ENCODE measurements around the gene KRR1.
"Not testable (repeated sequence)": the region's sequence is repeated elsewhere in the genome, so short reads cannot be mapped to it uniquely, and the experiment has no call there.

Gene KRR1

DNA sequence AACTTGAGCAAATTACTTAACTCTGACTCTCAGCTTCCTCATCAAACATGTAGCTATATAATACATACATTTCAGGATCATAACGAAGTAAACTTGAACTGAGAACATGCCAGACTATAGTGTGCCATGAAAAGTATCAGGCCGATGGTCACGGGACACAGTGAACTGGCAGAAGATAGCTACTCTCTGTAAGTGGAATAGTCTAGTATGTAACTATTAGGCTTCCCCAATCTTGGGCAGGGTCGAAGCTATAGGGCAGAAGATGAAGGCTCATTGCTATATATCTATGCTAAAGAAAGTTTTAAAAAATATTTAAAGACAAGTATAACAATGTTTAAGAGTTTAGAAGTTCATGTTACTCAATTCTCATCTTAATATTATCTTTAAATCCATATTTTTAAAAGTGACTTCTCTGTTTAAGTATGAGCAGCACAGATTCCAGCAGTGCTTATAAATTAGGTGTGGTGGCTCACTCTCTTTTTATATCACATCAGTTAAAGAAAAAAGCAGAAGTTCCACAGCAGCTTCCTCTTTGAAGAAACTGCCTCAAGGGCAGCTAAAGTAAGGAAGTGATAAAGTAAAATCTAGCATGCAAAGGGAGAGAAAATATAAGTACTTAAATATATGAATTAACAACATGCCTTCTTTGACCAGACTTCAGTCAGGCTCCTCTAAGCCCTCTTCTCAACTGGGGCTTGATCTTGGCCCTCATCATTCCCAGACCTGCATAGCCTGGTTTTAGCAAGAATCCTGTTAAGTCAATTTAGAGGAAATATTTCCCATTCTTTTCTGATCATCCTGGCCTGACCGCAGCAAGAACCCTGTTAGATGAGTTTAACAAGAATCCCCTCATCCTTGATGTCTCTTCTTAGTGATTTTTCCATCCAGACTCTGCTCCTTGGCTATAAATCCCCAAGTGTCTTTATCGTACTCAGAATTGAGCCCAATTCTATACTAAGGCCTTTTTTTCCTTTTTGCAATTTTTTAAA is 39.2 kb downstream of the KRR1 start:
- H3K27ac Mint-ChIP-seq: peak overlapping the region; percentile 85
- H3K36me3 Mint-ChIP-seq: no peaks in the 10 kb centered on the region
- H3K27me3 Mint-ChIP-seq: no peaks in the 10 kb centered on the region
- ATAC-seq: peak; percentile 87
- H3K4me1 Mint-ChIP-seq: peaks cover 25% of the 10 kb centered on the region
- H3K4me3 Mint-ChIP-seq: no peak overlapping the region
- H3K9me3 Mint-ChIP-seq: no peaks in the 10 kb centered on the region

DNA sequence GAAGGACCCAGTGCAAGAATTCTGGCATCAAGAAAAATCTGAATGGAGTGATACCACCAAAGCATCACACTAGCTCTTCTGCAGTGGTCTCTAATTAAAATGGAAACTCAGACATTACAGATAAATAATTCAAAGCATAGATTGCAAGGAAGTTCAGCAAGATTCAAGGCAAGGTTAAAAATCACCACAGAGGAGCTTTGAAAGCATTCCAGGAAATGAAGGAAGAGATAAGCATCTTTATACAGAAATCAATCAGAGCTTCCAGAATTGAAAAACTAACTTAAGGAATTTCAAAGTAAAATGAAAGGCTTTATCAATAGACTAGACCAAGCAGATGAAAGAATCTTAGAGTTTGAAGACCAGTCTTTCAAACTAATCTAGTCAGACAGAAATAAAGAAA is 51.2 kb downstream of the KRR1 start:
- Mint-ChIP-seq H3K27me3 (no peaks in the 10 kb centered on the region), H3K27ac (no peak overlapping the region), H3K4me3 (no peak overlapping the region), H3K9me3 (peaks cover 13% of the 10 kb centered on the region), H3K36me3 (peaks cover 10% of the 10 kb centered on the region), H3K4me1 (no peaks in the 10 kb centered on the region)
- no peak for ATAC-seq

DNA sequence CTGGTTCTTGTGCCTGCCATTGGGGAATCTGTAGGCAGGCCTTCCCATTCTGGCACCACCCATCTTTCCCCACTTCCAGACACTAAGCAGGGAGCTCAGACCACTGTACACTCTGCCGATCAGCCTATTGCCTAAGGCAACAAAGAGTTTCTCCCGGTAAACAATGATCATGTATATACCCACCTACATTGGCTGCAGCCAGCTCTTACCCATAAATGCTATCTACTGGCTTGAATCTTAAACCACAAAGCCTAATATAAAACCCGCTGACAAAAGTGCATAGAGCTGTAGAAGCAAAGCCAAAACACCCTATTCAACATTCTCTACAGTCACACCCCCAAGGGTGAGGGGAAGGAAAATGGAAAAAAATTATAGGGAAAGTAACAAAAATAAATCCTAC is 51.7 kb downstream of the KRR1 start:
- Mint-ChIP-seq H3K36me3 (peaks cover 10% of the 10 kb centered on the region), H3K27ac (no peak overlapping the region), H3K9me3 (peaks cover 13% of the 10 kb centered on the region), H3K4me1 (no peaks in the 10 kb centered on the region), H3K27me3 (no peaks in the 10 kb centered on the region), H3K4me3 (no peak overlapping the region)
- no peak for ATAC-seq

DNA sequence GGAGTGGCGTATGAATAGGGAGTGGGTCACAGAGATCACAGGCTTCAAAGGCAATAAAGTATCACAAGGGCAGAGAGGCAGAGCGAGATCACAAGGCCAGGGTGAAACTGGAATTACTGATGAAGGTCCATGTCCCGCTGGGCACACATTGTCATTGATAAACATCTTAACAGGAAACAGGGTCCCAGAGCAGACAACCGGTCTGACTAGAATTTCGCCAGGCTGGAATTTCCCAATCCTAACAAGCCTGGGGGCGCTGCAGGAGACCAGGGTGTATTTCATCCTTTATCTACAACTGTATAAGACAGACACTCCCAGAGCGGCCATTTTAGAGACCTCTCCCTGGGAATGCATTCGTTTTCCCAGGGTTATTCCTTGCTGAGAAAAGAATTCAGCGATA is 53.5 kb downstream of the KRR1 start:
- not testable (repeated sequence) for ATAC-seq, H3K4me1 Mint-ChIP-seq, H3K27ac Mint-ChIP-seq, H3K4me3 Mint-ChIP-seq, H3K27me3 Mint-ChIP-seq
- Mint-ChIP-seq H3K9me3 (peaks cover 13% of the 10 kb centered on the region), H3K36me3 (peaks cover 10% of the 10 kb centered on the region)

DNA sequence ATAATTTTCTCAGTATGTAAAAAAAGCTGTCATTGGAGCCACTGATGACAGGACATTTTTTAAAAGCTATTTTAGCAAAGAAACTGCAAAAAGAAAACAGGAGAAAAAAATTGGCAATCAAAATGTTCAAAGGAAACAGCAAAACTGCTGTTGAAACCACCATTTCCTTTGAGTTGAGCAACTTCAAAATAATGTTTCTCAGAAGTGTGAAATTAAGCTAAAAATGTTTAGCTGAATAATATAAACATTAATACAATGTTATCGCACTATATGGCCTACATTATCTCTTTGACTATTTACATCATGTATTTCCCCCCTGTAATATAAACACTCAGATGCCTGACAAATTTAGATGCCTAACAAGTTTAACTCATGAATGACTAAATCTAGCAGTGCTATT is 54.2 kb downstream of the KRR1 start:
- Mint-ChIP-seq H3K4me1 (no peaks in the 10 kb centered on the region), H3K9me3 (peaks cover 13% of the 10 kb centered on the region), H3K27me3 (no peaks in the 10 kb centered on the region), H3K4me3 (no peak overlapping the region), H3K27ac (no peak overlapping the region), H3K36me3 (peaks cover 10% of the 10 kb centered on the region)
- ATAC-seq: no peak

DNA sequence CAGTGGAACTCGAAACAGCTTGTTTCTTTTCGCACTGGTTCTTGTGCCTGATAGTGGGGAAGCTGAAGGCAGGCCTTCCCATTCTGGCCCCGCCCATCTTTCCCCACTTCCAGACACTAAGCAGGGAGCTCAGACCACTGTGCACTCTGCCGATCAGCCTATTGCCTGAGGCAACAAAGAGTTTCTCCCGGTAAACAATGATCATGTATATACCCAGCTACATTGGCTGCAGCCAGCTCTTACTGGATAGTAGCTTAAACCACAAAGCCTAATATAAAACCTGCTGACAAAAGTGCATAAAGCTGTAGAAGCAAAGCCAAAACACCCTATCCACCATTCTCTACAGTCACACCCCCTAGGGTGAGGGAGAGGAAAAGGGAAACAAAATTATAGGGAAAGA is 55.6 kb downstream of the KRR1 start:
- Mint-ChIP-seq H3K4me3 (no peak overlapping the region), H3K27me3 (no peaks in the 10 kb centered on the region), H3K27ac (no peak overlapping the region), H3K4me1 (no peaks in the 10 kb centered on the region), H3K36me3 (peaks cover 10% of the 10 kb centered on the region), H3K9me3 (peaks cover 13% of the 10 kb centered on the region)
- no peak for ATAC-seq

DNA sequence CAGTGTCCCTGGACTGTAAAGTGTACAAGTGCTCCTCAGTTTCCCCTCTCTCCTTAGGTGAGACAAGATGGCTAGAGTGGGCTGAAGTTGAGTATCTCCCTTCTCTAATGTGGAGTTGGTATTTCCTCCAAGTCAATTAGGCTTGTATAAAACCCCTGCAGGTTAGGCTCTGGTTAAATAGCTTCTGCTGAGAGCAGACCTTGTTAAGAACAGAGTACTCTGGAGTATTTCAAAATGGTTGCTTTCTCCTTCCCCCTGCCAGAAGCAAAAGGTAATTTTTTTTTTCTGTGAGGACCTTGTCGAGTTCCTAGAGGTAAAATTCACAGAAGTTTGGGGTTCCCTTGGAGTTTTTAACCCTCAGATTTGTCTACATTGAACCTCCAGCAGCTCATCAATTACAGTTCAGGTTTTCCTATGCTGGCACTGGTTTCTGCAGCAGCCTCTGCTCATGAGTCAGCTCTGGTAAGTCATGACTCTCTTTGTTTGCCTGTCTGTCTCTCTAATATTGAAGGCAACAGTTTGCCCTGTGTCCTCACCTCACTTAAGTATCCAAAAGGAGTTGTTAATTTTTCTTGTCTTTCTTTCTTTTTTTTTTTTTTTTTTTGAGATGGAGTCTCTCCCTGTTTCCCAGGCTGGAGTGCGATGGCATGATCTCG is 58.6 kb downstream of the KRR1 start:
- Mint-ChIP-seq H3K4me1 (no peaks in the 10 kb centered on the region), H3K27ac (no peak overlapping the region), H3K36me3 (peaks cover 9% of the 10 kb centered on the region), H3K4me3 (no peak overlapping the region), H3K9me3 (peaks cover 9% of the 10 kb centered on the region), H3K27me3 (no peaks in the 10 kb centered on the region)
- ATAC-seq: no peak

DNA sequence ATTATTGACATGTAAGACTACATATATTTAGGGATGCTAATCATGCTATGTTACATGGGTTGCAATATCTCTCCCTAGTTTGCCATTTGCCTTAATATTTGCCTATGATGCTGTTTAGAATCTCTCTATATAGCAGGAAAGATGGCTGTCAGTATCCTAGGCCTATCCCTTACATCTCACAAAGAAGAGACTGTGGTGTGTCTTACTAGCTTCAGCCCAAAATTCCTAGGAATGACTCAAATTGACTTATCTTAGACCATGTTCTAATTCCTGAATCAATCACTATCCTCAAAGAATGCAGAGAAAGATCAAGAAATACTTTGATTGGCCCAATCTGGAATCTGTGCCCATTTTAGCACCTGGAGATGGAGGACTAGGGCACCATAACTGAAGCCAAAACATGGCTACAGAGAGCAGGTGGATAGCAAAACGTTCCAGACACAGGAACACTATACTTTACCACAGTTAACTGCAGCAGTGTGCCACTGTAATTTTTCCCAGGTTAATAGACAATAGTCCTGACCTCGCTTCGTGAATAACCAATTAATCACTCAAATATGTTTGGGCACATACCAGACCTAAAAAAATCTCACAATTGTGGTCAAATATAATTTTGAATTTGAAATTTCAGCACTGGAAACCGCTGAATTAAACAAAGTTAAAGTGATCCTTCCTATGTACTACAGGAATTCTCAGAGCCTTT is 63.6 kb downstream of the KRR1 start:
- H3K4me3 Mint-ChIP-seq: no peak overlapping the region
- no peak overlapping the region for H3K27ac Mint-ChIP-seq
- ATAC-seq: no peak
- H3K4me1 Mint-ChIP-seq: no peaks in the 10 kb centered on the region
- H3K36me3 Mint-ChIP-seq: no peaks in the 10 kb centered on the region
- no peaks in the 10 kb centered on the region for H3K9me3 Mint-ChIP-seq
- no peaks in the 10 kb centered on the region for H3K27me3 Mint-ChIP-seq

DNA sequence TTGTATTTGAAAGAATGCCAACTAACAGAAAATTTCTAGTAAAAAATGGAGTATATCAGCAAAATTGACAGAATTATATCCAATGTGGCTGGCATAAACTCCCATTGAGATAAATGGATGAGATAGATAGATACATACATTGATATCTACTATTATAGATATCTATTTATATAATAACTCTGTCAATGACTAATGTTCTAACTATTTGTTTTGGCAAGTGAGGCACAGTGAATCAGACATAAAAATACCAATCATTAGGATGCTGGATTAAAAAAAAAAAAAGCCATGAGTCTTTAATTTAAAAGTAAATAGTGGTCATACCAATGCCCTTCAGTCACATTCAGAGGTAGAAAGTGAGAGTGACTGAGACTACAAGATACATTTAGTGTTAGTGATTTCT is 64.6 kb downstream of the KRR1 start:
- no peaks in the 10 kb centered on the region for H3K4me1 Mint-ChIP-seq
- no peak overlapping the region for H3K4me3 Mint-ChIP-seq
- H3K27ac Mint-ChIP-seq: no peak overlapping the region
- peaks cover 3% of the 10 kb centered on the region for H3K27me3 Mint-ChIP-seq
- H3K36me3 Mint-ChIP-seq: no peaks in the 10 kb centered on the region
- no peak for ATAC-seq
- no peaks in the 10 kb centered on the region for H3K9me3 Mint-ChIP-seq

DNA sequence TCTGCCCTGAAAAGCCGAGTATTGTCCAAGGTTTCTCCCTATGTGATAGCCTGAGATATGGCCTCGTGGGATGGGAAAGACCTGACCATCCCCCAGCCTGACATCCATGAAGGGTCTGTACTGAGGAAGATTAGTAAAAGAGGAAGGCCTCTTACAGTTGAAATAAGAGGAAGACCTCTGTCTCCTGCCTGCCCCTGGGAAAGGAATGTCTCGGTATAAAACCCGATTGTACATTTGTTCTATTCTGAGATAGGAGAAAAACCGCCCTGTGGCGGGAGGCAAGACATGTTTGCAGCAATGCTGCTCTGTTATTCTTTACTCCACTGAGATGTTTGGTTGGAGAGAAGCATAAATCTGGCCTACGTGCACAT is 66.3 kb downstream of the KRR1 start:
- ATAC-seq, H3K9me3 Mint-ChIP-seq, H3K27ac Mint-ChIP-seq, H3K4me3 Mint-ChIP-seq, H3K4me1 Mint-ChIP-seq, H3K36me3 Mint-ChIP-seq: not testable (repeated sequence)
- peaks cover 15% of the 10 kb centered on the region for H3K27me3 Mint-ChIP-seq

DNA sequence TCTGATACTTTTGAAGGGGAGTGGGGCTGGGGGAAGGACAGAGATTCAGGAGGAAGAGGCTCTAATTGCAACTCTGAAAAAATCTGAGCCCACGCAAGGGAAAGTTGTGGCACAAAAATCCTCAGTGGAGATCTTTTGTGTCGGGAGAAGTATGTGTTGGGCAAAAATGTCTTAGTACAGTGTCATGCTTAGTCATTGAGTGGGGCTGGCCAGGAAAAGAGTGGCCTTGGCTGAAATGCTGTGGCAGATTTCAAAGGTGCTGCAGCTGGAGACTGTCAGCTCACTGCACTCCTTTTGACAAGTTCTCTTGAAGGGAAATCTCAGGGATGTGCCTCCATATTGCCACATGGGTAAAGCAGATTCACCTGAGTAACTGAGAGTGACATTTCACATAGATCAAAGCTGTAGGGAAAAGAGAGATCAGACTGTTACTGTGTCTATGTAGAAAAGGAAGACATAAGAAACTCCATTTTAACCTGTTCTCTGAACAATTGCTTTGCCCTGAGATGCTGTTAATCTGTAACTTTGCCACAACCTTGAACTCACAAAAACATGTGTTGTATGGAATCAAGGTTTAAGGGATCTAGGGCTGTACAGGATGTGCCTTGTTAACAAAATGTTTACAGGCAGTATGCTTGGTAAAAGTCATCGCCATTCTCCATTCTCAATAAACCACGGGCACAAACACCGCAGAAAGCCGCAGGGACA is 66.8 kb downstream of the KRR1 start:
- no peak overlapping the region for H3K4me3 Mint-ChIP-seq
- ATAC-seq: no peak
- peaks cover 5% of the 10 kb centered on the region for H3K9me3 Mint-ChIP-seq
- H3K36me3 Mint-ChIP-seq: peaks cover 7% of the 10 kb centered on the region
- no peak overlapping the region for H3K27ac Mint-ChIP-seq
- peaks cover 15% of the 10 kb centered on the region for H3K27me3 Mint-ChIP-seq
- H3K4me1 Mint-ChIP-seq: no peaks in the 10 kb centered on the region

DNA sequence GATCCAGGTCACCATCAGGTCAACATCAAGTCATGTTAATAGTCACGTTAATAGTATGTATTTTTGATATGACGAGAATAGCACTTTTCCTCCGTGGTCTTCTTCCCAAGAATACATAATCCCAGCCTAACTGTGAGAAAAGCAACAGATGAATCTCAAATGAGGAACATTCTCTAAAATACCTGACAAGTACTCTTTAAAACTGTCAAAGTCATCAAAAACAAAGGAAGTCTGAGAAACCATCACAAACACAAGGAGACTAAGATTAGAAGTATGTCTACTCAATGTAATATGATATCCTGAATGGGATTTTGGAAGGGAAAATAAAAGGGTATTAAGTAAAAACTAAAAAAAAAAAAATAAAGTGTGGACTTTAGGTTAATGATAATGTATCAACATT is 67.7 kb downstream of the KRR1 start:
- Mint-ChIP-seq H3K27ac (no peak overlapping the region), H3K36me3 (peaks cover 7% of the 10 kb centered on the region), H3K4me1 (no peaks in the 10 kb centered on the region), H3K4me3 (no peak overlapping the region), H3K27me3 (peaks cover 15% of the 10 kb centered on the region), H3K9me3 (peaks cover 5% of the 10 kb centered on the region)
- ATAC-seq: no peak

DNA sequence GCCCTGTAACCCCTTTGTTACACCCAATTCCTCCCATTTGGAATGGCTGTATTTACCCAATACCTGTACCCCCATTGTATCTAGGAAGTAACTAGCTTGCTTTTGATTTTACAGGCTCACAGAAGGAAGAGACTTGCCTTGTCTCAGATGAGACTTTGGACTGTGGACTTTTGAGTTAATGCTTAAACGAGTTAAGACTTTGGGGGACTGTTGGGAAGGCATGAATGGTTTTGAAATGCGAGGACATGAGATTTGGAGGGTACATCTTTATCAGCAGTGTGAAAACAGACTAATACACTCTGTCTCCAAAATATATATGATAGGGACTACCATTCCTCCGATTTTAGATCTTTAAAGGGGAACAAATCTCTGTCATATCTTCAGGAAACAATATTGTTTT is 69.0 kb downstream of the KRR1 start:
- H3K36me3 Mint-ChIP-seq, ATAC-seq, H3K9me3 Mint-ChIP-seq, H3K4me1 Mint-ChIP-seq, H3K4me3 Mint-ChIP-seq, H3K27ac Mint-ChIP-seq: not testable (repeated sequence)
- H3K27me3 Mint-ChIP-seq: peaks cover 15% of the 10 kb centered on the region

DNA sequence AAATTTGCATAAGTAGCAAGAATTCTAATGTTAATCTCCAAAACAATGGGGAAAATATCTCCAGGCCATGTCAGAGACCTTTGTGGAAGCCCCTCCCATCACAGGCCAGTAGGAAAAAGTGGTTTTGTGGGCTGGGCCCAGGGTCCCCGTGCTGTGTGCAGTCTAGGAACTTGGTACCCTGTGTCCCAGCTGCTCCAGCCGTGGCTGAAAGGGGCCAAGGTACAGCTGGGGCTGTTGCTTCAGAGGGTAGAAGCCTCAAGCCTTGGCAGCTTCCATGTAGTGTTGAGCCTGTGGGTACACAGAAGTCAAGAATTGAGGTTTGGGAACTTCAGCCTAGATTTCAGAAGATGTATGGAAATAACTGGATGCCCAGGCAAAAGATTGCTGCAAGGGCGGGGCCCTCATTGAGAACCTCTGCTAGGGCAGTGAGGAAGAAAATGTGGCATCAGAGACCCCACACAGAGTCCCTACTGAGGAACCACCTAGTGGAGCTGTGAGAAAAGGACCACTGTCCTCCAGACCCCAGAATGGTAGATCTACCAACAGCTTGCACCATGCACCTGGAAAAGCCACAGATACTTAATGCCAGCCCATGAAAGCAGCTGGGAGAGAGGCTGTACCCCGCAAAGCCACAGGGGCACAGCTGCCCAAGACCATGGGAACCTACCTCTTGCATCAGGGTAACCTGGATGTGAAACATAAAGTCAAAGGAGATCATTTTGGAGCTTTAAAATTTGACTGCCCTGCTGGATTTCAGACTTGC is 69.5 kb downstream of the KRR1 start:
- not testable (repeated sequence) for H3K4me3 Mint-ChIP-seq

More for the DNA sequence above, 69.5 kb downstream of the KRR1 start:
- not testable (repeated sequence) for H3K9me3 Mint-ChIP-seq, H3K27ac Mint-ChIP-seq, ATAC-seq, H3K4me1 Mint-ChIP-seq, H3K36me3 Mint-ChIP-seq
- peaks cover 15% of the 10 kb centered on the region for H3K27me3 Mint-ChIP-seq

Data from stimulated activated memory B cell treated with anti-CD40 and anti-IgM and Interleukin-4, amounts not matched to agents 10 μg/mL and 1 μg/mL and 100 μg/mL, for 72 hours (primary cell).